HG02852 (cell line): ENCODE measurements around the gene GMDS.

Experiments used
- ATAC-seq: cut with Tn5 transposase; IDR thresholded peaks from one replicate; pipeline ENCODE4 v1.9.1; 2021; ENCODE audit warnings: mild to moderate bottlenecking, moderate library complexity; ENCODE audit not compliant: unreplicated experiment

GMDS gene

GRCh38 chr6:1729133-1729749 is 516.2 kb downstream of the GMDS start:
- ATAC-seq, result no peak

GRCh38 chr6:1726341-1726768 is 519.0 kb downstream of the GMDS start:
- no peak for ATAC-seq

GRCh38 chr6:1724616-1725015 is 520.8 kb downstream of the GMDS start:
- ATAC-seq, result no peak

GRCh38 chr6:1724124-1724523 is 521.3 kb downstream of the GMDS start:
- no peak for ATAC-seq

GRCh38 chr6:1722801-1723200 is 522.6 kb downstream of the GMDS start:
- ATAC-seq, result no peak

GRCh38 chr6:1720620-1721322 is 524.6 kb downstream of the GMDS start:
- ATAC-seq, result no peak

- ATAC-seq, result no peak
Measured at GRCh38 chr6:1719922-1720321, 525.5 kb downstream of the GMDS start.

- no peak for ATAC-seq
Measured at GRCh38 chr6:1716868-1717267, 528.5 kb downstream of the GMDS start.

- ATAC-seq, result no peak
Measured at GRCh38 chr6:1716396-1716795, 529.0 kb downstream of the GMDS start.

- no peak for ATAC-seq
Measured at GRCh38 chr6:1715336-1715735, 530.1 kb downstream of the GMDS start.

GRCh38 chr6:1714654-1715053 is 530.8 kb downstream of the GMDS start:
- no peak for ATAC-seq

- no peak for ATAC-seq
Measured at GRCh38 chr6:1713016-1713600, 532.3 kb downstream of the GMDS start.

GRCh38 chr6:1712451-1712850 is 533.0 kb downstream of the GMDS start:
- ATAC-seq, result no peak

- ATAC-seq, result no peak
Measured at GRCh38 chr6:1711136-1711535, 534.3 kb downstream of the GMDS start.

GRCh38 chr6:1709234-1709641 is 536.2 kb downstream of the GMDS start:
- ATAC-seq, result no peak

GRCh38 chr6:1708820-1709219 is 536.6 kb downstream of the GMDS start:
- ATAC-seq, result no peak

- ATAC-seq, result no peak
Measured at GRCh38 chr6:1708122-1708521, 537.3 kb downstream of the GMDS start.

GRCh38 chr6:1705630-1706029 is 539.8 kb downstream of the GMDS start:
- no peak for ATAC-seq

GRCh38 chr6:1705183-1705582 is 540.2 kb downstream of the GMDS start:
- ATAC-seq, result no peak

- no peak for ATAC-seq
Measured at GRCh38 chr6:1704711-1705110, 540.7 kb downstream of the GMDS start.

GRCh38 chr6:1703923-1704322 is 541.5 kb downstream of the GMDS start:
- no peak for ATAC-seq

- ATAC-seq, result no peak
Measured at GRCh38 chr6:1703091-1703855, 542.1 kb downstream of the GMDS start.
